Sigmoid colon (tissue), 4 donors: ENCODE measurements around the gene P4HB.
"Not testable (repeated sequence)": the region's sequence is repeated elsewhere in the genome, so short reads cannot be mapped to it uniquely, and the experiment has no call there.

Experiments
- CTCF ChIP-seq, 4 experiments: fragments of 450-650 bp in 3 of 4; fragments of 200-600 bp in 1 of 4; IDR thresholded peaks; one replicate each; pipeline ENCODE4 v1.5.1; 2016 to 2019; ENCODE audit warnings: antibody characterized with exemption in 4 of 4, mild to moderate bottlenecking in 3 of 4, moderate library complexity in 2 of 4
- EP300 ChIP-seq, 4 donors: sonication (generic); formaldehyde crosslinking; IDR thresholded peaks; one replicate each; pipeline ENCODE4 v1.6.1; 2017; ENCODE audit warnings: antibody characterized with exemption in 4 of 4

GRCh38 chr17:81840059-81840458, 20.3 kb downstream of the P4HB start:
- TF ChIP-seq CTCF, EP300 (IDR thresholded peaks at IDR 0.05): not testable (repeated sequence)
